Myocyte (in vitro differentiated cells): Measurements from ENCODE around the gene TBC1D14. TPM values are rescaled to one million over a fixed set of nuclear protein-coding genes. Genes with fewer than 3 reads are reported as not detected.

ENCODE experiments used
- DNase-seq: peaks from one replicate; pipeline ENCODE4 v3.0.0-alpha.2; 2012; ENCODE audit warnings: low read depth
- total RNA-seq: library from RNA; depleted of rRNA; stranded (reverse); fragments of >200 nt; gene quantifications from 2 replicates; pipeline ENCODE4 v1.2.3, GENCODE V29; 2014

TBC1D14 gene
- total RNA-seq, 1 donor from 2014 or later, result 48.6 TPM

DNA sequence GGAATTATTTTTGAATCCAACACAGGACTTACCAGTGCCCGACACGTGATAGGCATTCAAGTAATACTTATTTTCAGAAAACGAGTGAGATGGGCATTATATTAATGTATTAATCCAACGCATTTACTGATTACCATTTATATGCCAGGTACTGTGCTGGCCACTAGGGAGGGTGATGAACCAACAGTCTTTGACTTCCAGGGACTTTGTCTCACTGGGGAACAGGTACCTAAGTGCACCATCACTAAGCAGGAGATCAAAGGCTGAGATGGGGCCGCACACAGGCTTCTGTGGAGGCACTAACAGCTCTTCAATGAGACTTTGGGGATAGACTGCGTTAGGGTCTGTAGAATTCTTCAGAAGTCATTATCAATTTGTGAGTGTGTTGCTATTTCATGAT lies 127.8 kb downstream of the TBC1D14 start:
- no peak for DNase-seq

DNA sequence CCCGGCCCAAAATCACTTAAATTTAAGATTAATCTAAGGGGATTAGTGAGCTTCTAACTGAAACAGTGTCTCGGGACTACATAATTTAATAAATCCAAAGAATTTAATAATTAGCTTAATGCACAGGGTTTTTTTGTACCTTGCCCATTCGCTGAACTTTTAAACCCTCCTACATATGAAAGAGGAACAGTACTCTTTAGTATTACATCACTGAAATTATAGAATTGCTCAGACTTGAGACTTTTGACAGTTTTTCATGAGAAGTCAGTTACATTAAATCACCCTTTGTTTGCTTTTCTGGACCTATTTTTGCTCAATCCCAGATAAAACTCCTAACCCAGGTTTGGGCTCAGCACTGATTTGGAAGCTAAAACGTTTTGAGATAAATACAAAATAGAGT lies 131.1 kb downstream of the TBC1D14 start:
- no peak for DNase-seq

DNA sequence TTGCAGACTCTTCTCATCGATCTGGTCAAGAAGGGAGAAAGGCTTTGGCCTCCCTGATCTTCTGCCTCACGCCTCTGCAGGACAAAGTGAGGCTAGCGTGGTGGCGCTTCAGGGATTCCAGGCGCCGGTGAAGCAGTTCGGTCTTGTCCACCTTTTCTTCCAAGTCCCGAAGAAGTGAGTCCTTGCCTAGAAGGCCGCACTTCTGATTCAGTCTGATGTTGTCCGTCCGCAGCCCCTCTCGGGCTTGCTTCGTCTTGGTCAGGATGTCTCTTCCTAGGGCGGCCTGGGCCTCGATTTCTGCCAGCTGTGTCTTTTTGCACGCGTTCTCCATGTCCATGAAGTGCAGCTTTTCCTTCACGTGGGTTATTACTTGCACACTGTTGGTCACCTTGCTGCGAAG lies 131.6 kb downstream of the TBC1D14 start:
- no peak for DNase-seq

DNA sequence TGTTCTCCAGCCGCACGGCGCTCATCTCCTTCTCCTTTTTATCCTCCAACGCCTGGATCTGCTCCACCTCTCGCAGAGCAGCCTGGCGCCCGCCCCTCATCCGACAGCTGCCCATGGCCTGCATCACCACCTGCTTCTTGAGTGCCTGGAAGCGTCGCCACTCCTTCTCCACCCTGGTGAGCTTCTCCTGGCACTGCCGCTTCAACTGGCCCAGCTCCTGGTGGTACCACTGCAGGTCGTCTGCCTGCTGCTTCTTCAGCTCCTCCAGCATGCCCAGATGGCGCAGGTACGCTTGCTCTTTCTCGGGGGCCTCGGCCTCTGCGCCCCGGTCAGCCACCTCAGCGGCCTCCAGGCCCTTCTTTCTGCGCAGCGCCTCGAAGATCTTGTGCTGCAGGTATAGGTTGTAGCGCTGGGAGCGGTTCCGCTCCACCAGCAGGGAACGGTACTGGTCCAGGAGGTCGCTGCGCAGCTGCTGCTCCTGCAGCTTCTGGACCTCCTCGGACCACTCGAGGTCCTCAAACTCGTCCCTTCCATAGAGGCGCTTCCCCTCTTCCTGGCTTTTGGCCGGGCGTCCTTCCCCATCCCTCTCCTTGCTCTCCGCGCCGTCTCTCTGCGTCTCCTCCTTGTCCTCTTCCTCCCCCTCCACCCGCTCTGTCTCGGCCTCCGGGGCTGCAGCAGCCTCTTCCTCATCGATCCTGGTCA lies 132.3 kb downstream of the TBC1D14 start:
- DNase-seq, result no peak

DNA sequence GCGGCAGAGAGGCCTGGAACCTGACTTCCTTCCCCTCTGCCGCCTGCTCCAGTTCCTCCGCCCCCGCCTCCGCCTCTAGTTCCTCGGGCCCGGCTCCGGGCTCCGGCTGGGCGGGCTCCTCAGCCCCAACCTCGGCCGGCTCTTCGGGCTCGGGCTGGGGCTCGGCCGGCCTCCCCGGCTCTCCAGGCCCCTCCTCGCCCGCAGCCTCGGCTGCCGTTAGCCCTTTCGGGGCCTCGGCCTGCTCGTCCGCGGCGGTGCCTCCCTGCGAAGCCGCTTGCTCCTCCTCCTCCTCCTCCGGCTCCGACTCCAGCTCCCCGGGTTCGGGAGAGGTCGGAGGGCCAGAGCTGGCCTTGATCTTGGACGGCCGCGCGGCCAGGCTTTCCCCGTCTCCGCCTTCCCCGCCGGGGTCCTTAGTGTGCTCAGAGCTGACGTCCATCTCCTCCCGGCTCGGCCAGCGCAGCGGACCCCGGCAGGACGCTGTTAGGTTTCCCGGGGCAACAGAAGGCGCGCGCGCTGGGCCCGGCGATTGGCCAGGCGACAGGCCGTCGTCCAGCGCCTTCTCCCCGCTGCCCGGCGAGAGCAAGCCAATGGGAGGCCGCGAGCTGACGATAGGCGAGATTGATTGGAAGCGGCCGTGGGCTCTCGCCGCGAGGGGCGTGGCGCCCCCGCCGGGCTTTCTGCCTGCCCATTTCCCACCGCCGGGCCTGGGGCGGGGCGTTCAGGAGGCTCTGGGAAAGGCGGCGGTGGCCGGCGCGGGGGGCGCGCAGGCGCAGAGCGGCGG lies 133.1 kb downstream of the TBC1D14 start:
- DNase-seq, result peak; percentile 98

DNA sequence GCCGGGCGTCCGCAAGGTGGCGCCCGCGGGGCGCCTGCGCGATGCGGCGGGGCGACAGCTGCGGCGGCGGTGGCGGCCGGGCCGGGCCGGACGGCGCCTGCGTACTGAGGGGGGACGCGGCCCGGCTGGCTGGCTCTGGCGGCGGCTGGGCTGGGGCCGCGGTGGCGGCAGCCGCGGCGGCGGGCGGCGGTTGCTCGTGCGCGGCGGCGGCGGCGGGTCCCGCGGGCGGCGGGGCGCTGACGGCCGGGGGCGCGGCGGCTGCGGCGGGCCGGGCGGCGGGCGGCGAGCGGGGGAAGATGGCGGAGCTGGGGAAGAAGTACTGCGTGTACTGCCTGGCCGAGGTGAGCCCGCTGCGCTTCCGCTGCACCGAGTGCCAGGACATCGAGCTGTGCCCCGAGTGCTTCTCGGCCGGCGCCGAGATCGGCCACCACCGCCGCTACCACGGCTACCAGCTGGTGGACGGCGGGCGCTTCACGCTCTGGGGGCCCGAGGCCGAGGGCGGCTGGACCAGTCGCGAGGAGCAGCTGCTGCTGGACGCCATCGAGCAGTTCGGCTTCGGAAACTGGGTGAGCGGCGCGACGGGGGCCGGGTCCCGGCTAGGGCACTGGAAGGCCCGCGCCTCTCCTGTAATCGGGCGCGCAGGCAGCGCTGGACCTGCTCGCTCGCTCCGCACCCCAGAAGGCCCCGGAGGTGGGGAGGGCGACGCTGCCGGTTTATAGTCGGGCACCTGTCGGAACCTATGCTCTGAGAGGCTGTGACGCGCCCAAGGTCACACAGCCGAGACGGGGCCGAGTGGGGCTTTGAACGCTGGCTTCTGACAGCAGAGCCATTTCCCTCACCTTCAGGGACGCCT lies 133.9 kb downstream of the TBC1D14 start, which contains the start of gene TADA2B:
Gene TADA2B, plus strand, starts transcription at position 89 of the 853 bp plus-strand sequence. Its CDS starts 208 bp downstream, at position 297.
- DNase-seq, result no peak

DNA sequence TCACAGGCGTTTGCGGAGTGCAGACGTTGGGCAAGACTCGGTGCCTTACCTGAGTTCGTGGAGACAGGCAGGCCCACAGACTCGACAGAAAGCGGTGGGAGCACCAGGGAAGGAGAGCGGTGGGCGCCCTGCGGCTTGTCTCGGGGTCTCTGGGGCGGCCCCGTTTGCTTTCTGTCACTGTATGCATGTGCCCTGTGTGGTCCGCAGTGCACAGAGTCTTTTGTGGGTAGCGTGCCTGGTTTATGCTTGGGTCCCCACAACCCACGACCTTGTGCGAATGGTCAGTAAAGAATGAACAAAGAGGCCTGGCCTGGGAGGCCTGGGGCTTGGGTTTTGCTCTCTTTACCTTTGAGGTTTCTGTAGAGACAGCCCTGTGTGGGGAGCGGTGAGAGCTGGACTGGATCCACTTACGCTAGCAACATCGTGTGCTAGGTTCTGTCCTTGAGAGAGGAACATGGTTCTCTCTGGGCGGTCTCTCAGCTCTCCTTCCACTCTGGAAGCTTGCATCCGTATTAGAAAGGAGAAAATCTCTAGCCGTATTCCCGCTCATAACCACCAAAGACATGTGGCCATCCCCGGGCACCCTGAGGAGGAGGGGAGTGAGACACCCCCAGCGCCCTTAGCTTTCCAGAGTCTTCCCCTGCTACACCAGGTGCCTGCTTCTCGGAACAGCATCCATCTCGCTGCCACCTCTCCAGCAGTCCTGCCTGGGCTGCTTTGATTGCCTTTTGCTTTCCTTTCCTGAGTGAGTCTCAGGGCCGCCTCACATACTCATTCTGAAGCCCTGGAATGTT lies 134.7 kb downstream of the TBC1D14 start:
- DNase-seq, result no peak

DNA sequence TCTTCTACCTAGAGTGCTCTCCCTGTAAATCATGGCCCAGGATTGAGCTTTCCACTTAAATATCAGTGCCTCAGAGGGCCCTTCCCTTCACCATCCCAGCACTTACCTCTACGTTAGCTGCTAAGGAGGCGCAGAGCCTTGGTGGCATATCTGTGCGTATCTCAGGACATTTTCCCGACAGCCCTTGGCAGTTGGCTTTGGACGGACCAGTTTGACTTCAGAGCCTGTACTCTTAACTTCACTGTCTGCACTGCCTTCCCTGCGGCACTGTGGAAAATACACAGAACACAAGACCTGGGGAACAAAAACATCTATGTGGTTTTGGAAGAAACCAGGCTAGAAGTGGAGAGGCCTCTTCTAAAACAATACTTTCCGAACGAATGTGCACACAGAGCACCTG lies 135.9 kb downstream of the TBC1D14 start:
- no peak for DNase-seq

DNA sequence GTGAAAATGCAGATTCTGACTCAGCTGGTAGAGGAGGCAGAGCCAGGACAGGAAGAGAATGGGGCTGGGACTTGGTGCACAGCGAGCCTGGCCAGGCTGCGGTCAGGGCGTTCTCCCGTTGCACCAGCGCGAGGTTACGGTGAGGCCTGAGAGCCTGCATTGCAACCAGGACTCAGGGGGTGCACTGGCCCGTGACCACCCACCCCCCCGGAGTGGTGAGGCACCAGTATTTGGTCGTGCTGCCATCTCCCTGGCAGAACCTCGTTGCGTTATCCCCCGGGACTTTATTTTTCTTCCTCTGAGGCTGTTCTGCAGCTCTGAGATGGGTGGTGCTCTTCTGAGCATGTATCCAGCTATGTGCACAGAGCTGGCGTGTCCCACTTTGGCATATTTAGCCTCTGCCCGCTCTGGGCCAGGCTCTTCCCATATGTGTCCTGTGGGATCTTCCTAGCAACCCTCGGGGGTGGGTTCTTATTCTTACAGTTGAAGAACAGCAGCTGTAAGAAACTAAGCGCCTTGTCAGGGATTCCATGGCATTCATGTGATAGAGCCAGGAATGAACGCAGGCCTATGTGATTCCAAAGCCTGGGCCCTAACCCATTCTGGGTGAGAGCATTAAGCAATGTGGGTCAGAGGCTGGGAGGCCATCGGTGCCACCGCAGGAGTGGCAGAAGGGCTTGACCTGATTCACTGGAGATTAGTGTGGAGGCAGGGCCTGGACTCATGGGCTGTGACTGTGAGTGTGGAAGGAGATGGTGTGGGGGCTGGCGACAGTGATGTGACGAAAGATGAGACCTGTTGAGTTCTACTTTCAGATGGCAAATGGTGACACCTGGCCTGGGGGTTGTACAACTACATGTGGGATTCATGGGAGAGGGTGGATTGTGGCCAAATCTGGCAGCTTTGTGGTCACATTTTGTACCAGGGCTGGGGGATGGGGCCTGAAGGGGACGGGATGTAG lies 136.6 kb downstream of the TBC1D14 start:
- DNase-seq, result peak; percentile 78

DNA sequence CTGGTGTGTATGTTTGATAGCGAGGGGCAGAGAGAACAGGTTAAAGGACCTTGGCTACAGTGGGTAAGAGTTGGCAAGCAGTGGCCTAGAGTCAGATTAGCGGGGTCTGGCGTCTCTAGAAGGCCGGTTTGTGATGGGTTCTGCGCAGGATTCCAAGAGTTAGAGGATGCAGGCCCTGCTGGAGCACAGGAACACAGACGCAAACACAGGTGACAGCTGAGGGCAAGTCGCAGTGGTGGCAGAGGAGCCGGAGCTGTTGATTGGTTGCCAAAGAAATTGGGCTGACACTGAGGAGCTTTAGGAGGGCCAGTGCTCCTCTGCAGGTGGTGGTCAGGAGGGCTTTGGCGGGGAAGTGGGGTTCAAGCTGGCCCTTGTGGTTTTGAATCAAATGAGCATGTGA lies 137.3 kb downstream of the TBC1D14 start:
- DNase-seq, result no peak

DNA sequence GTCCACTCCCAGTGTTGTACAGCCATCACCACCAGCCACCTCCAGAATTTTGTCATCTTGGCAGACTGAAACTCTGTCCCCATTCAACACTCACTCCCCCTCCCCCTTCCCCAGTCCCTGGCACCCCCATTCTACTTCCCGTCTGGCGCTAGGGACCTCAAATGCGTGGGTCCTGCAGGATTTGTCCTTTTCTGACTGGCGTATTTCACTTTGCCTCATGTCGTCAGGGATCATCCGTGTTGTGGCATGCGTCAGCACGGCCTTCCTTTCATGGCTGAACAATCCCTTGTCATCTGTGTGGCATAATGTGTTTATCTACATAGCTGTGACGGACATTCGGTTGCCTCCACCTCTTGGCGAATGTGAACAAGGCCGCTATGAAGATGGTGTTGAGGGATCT lies 139.0 kb downstream of the TBC1D14 start:
- no peak for DNase-seq

DNA sequence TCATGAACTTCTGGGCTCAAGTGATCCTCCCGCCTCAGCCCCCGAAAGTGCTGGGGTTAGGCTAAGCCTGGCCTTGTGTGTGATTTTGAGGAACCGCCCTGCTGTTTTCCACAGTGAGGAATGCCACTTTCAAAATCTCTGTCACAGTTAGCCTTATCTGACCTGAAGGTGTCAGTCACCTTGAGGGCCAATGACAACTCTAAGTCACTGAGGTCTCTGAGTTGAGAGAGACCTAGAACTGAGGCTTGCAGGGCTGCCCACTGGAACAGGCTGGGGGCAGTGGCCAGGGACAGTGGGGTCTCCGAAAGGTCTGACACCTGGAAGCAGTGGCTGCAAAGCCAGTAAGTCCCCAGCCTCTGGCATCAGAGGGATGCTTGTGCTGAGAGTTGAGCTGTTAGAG lies 139.7 kb downstream of the TBC1D14 start:
- no peak for DNase-seq

DNA sequence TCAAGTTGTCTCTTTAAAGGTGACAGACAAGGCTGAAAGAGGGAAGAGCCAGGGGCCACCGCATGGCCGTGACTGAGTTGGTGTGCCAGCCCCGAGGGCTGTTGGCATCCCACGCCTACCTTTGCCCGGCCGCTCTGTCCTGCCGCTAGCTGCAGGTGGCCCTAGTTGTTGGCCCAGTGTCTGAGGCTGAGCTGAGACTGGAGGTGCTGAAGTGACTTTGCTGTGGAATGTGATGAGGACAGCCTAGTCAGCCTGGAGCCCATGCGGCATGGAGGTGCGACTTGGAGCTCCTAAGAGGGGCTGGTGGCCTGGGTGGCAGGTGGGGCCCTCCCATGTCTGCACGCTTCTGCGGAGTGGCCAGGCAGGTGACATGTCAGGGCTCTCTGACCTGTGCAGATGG lies 140.1 kb downstream of the TBC1D14 start:
- no peak for DNase-seq

DNA sequence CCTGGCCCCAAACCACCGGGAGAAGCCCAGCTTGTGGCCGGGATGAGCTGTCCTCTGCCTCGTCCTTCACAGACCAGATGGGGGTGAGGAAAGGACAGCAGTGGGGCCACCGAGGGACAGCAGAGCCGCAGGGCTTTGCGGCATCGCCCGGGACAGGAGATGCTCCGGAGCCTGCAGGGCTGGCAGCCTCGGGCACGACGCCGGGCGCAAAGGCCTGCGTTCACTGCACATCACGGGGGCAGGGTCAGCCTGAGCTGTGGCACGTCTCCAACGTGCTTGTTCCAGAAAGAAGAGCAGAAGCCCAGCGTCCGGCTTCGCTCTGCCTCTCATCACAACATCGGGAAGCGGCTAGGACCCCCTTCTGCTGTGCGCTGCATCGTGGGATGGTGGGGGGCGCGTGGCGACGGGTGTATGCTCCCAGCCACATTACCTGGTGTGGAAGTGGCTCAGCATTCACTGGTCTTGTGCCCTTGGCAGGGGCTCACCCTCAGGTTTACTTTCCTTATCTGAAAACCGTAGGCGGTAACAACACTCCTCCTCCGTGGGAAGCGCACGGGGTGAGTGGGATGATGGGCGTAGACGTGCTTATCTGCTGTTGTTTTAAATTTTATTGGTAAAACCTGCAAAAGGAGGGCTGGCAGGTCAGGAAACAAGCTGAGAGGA lies 141.0 kb downstream of the TBC1D14 start:
- no peak for DNase-seq

DNA sequence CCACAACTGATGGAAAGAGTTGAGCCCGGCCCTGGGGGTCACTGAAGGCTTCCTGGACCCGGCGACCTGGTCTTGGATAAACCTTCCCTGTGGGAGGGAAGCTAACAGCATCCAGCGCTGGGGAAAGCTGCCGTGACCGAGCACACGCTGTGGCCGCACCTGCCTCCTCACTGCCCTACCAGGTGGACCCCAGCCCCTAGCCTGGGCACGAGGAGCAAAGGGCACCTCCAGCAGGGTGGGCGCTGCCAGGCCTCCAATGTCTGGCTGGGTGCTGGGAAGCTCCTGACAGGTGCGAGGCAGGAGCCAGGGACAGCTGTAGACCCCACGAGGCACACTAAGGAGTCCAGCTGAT lies 141.5 kb downstream of the TBC1D14 start:
- DNase-seq, result no peak

DNA sequence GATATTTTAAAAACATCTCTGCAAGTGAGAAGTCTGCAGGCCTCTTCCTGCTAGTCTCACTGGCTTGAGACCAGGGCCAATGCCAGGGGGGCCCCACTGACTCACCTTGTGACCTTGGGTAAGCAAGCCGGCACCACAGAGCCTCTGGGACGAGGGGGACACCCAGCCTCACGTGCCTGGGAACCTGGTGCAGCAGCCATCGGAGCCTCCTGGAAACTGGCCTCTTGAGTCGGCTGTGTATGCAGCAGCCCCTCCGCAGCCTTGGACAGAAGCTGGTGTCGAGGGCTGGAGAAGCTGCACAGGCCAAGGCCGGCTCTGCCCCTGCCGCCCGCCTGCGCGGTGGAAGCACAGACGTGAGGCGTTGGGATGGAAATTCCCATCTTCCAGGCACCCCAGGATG lies 142.3 kb downstream of the TBC1D14 start:
- DNase-seq, result no peak

DNA sequence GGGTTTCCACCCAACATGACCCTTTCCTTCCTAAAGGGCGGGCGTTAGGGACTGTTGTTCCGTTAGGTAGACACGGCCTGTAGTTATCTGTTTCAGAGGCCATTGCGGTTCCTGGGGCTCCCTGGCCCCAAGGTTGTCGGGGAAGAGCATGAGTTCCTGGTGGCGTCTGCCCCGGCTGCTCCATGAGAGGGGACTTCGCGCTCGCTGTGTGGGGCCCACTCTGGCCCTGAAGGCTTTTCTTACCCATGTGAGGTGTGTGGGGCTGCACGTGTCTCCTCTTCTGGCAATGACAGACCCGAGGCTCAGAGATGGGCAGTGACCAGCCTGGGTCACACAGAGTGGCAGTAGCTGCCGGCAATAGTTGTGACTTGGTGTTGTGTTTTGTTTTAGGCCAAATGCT lies 142.7 kb downstream of the TBC1D14 start:
- DNase-seq, result no peak

DNA sequence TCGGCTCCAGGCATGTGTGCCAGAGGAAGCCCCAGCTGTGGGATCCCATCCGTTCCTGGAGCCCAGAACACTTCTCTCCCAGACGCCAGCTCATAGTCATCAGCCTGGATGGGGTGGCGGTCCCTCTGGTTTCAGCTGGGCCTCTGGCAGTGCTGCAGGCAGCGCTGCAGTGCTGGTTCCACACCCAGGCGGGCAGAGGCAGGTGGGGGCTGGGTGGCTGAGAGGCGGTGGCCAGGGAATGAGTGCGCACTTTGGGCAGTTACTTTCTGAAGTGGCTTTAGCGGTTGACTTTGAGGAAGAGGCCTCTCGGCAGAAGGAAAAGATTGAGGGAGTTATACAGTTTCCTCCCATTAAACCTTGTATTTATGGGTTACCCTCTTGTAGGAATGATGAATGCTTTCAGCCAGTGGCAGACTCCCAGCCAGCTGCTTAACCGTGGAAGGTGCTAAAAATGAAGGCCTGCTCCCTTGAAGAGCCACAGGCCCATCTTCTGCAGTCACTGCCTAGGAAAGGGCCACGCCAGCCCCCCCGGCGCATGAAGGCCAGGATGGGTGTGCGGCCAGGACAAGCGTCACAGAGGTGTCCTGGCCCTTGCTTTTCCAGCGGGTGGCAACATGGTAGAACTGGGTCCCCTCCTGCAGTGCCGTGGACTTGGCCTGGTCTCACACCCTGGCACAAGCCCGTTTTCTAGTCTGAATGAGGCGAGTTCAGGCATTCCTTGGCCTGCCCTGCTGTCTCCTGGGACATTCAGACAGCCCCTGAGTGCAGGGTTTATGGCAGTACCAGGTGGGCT lies 143.5 kb downstream of the TBC1D14 start:
- DNase-seq, result no peak
